Stimulated activated CD4-positive, alpha-beta T cell treated with anti-CD3 and anti-CD28 coated beads, Interleukin-4, amount 100 ng/mL, for 24 hours (primary cell): Measurements from ENCODE around the gene KCNS3.
"Not testable (repeated sequence)": the region's sequence is repeated elsewhere in the genome, so short reads cannot be mapped to it uniquely, and the experiment has no call there.

ENCODE experiments used
- DNase-seq: peaks from one replicate; pipeline ENCODE4 v3.0.0-alpha.2; 2020

KCNS3 gene

GRCh38 chr2:17951563-17951962 lies 73.1 kb downstream of the KCNS3 start:
- DNase-seq: no peak

GRCh38 chr2:17958466-17959092 lies 80.1 kb downstream of the KCNS3 start:
- no peak for DNase-seq

- DNase-seq: no peak
Observed at GRCh38 chr2:17959356-17959755, 80.9 kb downstream of the KCNS3 start.

DNA sequence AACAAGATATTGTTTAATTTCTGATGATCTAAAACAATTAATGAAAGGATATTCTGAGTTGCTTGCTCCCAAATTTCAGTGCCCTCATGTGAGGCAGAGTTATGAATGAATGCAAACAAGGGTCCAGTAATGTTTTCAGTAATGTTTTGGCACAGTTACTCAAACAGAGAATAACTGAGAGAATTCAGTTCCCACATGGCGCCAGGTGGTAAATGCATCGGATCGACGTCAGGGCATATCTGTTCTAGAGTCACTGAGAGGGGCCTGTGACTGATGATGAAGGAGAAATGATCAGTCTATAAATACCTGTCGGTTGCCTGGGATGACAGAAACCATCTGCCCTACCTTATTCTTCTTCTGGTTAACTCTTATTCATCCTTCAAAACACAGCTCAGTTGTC lies 81.4 kb downstream of the KCNS3 start:
- no peak for DNase-seq

DNA sequence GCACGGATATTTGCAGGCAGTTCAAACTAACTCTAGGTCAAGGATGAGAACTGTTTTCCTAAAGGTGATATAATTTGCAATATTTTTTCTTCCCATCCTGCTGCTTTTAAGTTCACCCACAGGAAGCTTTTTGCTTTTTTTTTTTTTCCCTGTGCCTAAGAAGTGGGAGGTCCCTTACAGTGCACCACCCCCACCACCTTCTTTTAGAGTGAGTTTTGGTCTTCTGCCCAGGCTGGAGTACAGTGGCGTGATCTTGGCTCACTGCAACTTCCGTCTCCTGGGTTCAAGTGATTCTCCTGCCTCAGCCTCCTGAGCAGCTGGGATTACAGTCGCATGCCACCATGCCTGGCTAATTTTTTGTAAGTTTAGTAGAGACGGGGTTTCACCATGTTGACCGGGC lies 82.5 kb downstream of the KCNS3 start:
- no peak for DNase-seq

DNA sequence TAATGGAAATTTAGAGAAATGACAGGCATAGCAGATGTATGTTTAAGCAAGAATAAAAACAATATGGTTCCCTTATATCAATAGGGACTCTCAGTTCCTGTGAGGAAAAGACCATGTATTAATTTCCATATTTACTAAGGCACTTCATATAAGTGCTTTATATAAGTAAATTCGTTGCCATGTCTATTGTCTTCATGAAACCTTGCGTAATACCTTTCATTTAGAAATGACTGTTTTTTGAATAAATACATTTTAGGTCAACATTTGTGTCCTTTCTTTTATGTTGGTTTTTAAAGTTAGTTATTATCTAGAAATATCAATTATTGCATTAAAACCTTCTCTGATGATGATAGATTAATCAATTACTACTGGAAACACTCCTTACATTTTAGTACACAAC lies 83.3 kb downstream of the KCNS3 start:
- no peak for DNase-seq

DNA sequence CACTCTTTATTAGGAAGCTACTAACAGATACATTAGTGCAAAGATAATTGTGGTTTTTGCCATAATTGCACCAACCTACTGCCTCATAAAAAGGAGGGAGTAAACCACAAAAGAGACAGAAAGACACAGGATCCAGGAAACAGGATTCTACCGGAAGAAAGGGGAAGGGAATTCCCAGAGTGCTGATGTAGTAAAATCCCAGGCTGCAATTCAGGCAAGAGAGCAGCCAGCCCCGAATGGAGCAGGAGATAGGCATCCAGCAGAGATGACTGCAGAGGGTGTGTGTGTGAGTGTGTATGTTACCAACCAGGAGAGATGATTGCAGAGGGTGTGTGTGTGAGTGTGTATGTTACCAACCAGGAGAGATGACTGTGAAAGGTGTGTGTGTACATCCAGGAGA lies 84.4 kb downstream of the KCNS3 start:
- no peak for DNase-seq

GRCh38 chr2:17963571-17963970 lies 85.1 kb downstream of the KCNS3 start:
- DNase-seq: not testable (repeated sequence)

GRCh38 chr2:17965196-17965595 lies 86.7 kb downstream of the KCNS3 start:
- no peak for DNase-seq

GRCh38 chr2:17966798-17967197 lies 88.3 kb downstream of the KCNS3 start:
- DNase-seq: no peak

DNA sequence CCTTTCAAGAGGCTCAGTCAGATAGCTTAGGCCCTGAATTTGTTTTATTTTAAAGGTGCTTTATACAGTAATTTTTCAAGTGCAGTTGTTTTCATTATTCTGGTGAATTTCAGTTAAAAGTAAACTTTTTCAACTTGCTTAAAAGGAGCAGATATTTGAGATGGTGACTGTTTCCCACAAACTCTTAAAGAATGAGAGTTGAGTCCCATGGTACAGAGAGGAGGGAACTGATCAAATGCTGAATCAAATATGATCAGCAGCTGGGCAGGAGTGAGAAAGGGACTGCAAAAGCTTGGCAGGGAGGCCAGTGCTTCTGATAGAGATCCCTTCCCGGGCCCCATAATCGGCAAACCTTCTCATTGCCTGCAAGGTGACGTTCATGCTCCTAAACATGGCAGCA lies 91.2 kb downstream of the KCNS3 start:
- DNase-seq: no peak

DNA sequence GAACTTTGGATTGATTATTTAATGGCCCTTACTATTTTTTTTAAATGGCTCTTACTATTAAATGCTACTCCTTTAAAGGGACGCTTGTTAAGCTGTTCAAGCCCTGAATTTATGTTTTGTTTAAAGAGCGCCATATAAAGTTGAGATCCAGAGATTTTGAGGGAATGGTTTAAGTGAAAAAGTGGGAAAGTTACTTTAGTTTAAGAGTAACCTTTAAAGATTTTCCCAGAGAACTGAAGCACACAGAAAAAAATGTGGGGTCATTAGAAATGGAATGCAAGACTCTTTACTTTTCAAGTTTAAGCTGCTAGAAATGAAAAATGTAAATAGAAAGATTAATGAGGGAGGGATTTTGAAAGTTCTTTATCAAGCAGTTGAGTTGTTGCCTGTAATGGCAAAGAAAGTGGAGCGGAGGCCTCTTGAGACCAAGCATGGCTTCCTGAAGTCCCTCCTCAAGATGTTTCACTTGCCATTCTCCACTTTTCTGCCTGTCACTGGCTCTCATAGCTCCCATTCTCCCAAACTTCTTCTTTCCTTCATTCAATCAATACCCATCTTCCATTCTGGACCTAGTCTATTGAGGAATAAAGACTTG lies 93.2 kb downstream of the KCNS3 start:
- DNase-seq: no peak

- DNase-seq: no peak
Observed at GRCh38 chr2:17972991-17973390, 94.5 kb downstream of the KCNS3 start.

DNA sequence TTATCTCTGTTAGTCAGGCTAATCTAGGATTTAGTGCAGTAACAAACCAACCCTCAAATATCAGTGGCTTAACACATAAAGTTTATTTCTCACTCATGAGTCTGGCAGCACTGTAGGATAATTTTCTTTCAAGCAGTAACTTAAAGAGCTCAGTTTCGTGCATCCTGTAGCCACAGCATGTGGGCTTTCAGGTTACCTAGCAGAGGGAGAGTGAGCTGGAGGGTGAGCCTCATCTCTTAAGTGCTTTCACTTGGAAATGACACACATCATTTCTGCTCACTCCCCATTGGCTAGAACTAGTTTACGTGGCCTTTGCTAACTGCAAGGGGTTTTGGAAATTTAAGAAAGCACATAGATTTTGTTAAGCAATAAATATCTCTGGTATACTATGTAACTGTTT lies 96.9 kb downstream of the KCNS3 start:
- DNase-seq: no peak

DNA sequence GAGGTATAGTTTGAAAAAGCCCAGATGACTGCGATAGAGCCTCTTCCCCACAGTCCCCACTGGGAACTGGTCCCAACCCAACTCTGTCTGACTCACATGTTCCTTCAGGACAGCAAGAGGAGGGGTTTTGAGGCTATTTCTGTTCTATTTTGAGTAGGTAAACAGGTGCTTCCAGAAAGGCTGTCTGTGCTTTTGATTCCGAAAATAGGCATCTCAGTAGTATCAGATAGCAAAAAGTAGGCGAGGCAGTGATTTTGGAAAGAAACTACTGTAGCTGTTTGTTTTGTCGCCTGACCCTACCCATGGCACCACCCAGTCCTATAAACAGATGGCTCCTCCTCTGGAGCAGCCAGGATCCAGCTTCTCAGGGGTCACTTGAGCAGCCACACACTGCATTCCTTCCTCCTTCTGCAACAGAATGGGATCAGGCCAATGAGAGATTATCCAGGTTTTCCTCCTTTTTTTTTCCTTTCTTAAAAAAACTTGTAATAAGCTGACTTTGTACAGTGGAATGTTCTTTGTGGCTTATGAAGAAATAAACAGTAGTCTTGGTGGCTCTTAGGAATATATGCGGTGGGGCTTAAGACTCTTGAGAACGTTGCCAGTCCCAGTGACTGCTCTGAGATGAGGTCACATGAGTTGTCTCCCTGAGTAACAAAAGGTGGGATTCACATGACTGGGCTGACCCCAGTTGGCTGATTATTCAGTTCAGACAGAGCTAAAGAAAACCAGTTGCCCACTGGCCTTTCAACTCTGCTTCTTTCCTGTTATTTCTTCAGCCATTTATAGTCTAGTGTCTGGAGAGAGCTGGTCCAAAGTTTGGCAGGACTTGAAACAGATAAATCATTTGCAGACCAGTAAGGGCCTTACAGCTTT lies 98.6 kb downstream of the KCNS3 start:
- DNase-seq: no peak

DNA sequence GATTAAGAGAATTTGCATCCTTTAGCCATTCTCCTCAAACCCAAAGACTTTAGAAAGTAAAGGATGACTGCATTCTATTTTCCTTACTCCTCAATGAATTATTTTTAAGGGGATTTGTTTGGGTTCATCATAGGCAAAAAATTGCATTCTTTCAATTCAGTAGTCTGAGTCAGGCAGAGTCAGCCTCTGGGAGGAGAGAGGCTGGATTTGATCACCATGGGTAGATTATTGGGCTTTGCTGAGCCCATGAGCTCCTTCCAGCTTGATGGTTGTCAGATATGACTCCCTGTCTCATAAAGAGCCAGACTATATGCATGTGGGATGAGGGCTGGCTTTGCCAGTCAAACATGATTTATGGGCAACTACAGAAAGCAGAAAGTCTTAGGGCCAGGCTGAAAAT lies 101.2 kb downstream of the KCNS3 start:
- DNase-seq: no peak

- DNase-seq: no peak
Observed at GRCh38 chr2:17981936-17982335, 103.5 kb downstream of the KCNS3 start.
